K562 (cell line): Measurements from ENCODE around the gene GNS. TPM values are rescaled to one million over a fixed set of nuclear protein-coding genes. Genes with fewer than 3 reads are reported as not detected.

Experiments
- ATAC-seq: fragments of 200-7000 bp; cut with Tn5 transposase; 3 replicates; pipeline ENCODE4 v1.9.1; 2020; ENCODE audit warnings: moderate library complexity
- BruUV-seq: library from RNA; stranded (reverse); fragments of 400-500 nt; replicated peaks from 2 replicates; lab custom pipeline; 2021; lab: Mats Ljungman, UMichigan
- CTCF ChIA-PET: fragments of 300-600 bp; formaldehyde crosslinking; extraction: SDS; loops from one replicate; lab custom pipeline; 2021; ENCODE audit warnings: low intra/inter-chr PET ratio; lab: Yijun Ruan, JAX
- POLR2A ChIA-PET: fragments of 300-600, 350-650 bp; sonication (Branson Sonifier 250); formaldehyde crosslinking; extraction: SDS; loops from one replicate; lab custom pipeline; 2021; ENCODE audit warnings: antibody characterized with exemption, inconsistent platforms; lab: Yijun Ruan, JAX
- DNase-seq, 4 experiments: peaks; one replicate each; pipeline versions ENCODE4 v3.0.0 to v3.0.0-alpha.2; 2011 to 2018; ENCODE audit warnings: low spot score in 3 of 4, mixed read lengths in 3 of 4; ENCODE audit errors: extremely low read depth in 1 of 4
- FAIRE-seq: peaks from 2 replicates; lab custom pipeline; 2011; peaks lifted over from hg19 to GRCh38; lab: Jason Lieb, UNC
- H2AFZ ChIP-seq: 2 replicates; pipeline ENCODE4 v1.6.0; 2011; ENCODE audit warnings: low read depth, low read length, control low read depth, inconsistent platforms
- H3K27ac ChIP-seq: fragments of 200-600 bp; 3 replicates; pipeline ENCODE4 v1.8.0; 2011; ENCODE audit warnings: low read depth, mild to moderate bottlenecking, control low read depth, inconsistent platforms, low read length, moderate library complexity, mixed read lengths; ENCODE audit errors: extremely low read depth
- H3K27me3 ChIP-seq, 2 experiments: fragments of 300-600 bp in 1 of 2; 2 replicates in 1 of 2; 3 replicates in 1 of 2; pipeline versions ENCODE4 v1.6.0 to v1.8.0; 2011; ENCODE audit warnings: inconsistent platforms in 2 of 2, low read length in 2 of 2, mild to moderate bottlenecking in 1 of 2, mixed read lengths in 1 of 2, moderate library complexity in 1 of 2; ENCODE audit not compliant: control insufficient read depth in 2 of 2, insufficient read depth in 2 of 2
- H3K36me3 ChIP-seq: fragments of 300-600 bp; 3 replicates; pipeline ENCODE4 v1.8.0; 2011; ENCODE audit warnings: mild to moderate bottlenecking, low read length, inconsistent platforms; ENCODE audit not compliant: control insufficient read depth, insufficient read depth
- H3K4me1 ChIP-seq, 2 experiments: fragments of 200-600 bp in 1 of 2; replicated peaks in 1 of 2; 2 replicates in 1 of 2; 3 replicates in 1 of 2; pipeline versions ENCODE4 v1.5.1 to v1.8.0; 2011; ENCODE audit warnings: inconsistent platforms in 2 of 2, low read length in 2 of 2, mild to moderate bottlenecking in 1 of 2, mixed read lengths in 1 of 2, moderate library complexity in 1 of 2; ENCODE audit not compliant: control insufficient read depth in 2 of 2, insufficient read depth in 2 of 2
- H3K4me2 ChIP-seq: 2 replicates; pipeline ENCODE4 v1.6.1; 2011; ENCODE audit warnings: low read length, control low read depth, inconsistent platforms, mixed read lengths; ENCODE audit not compliant: insufficient read depth
- H3K4me3 ChIP-seq: fragments of 200-600 bp; sonication (generic), shearing (Covaris generic); 2 replicates; pipeline ENCODE4 v1.5.1; 2016; ENCODE audit warnings: control low read depth, inconsistent platforms
- H3K79me2 ChIP-seq: fragments of 200-600 bp; 3 replicates; pipeline ENCODE4 v1.8.0; 2011; ENCODE audit warnings: low read length, inconsistent platforms; ENCODE audit not compliant: control insufficient read depth, insufficient read depth
- H3K9ac ChIP-seq, 2 experiments: 2 replicates each; pipeline versions ENCODE4 v1.6.0 to v1.6.1; 2011; ENCODE audit warnings: low read depth in 2 of 2, low read length in 2 of 2, control low read depth in 1 of 2, inconsistent platforms in 1 of 2, mild to moderate bottlenecking in 1 of 2, mixed read lengths in 1 of 2; ENCODE audit not compliant: insufficient read depth in 1 of 2
- H3K9me1 ChIP-seq: one replicate; pipeline ENCODE4 v1.6.0; 2011; ENCODE audit warnings: inconsistent platforms, mild to moderate bottlenecking, low read length, moderate library complexity; ENCODE audit not compliant: control insufficient read depth, insufficient read depth
- H3K9me3 ChIP-seq: replicated peaks from 2 replicates; pipeline ENCODE4 v1.5.1; 2011; ENCODE audit warnings: low read depth, low read length, inconsistent platforms; ENCODE audit not compliant: control insufficient read depth, insufficient read depth
- H4K20me1 ChIP-seq: replicated peaks from 2 replicates; pipeline ENCODE4 v1.6.1; 2011; ENCODE audit warnings: low read length, inconsistent platforms, mixed read lengths; ENCODE audit not compliant: control insufficient read depth, insufficient read depth
- ARHGAP35 ChIP-seq: fragments of 450-650 bp; IDR thresholded peaks from 2 replicates; pipeline ENCODE4 v1.6.1; 2018; ENCODE audit not compliant: partially characterized antibody
- CC2D1A ChIP-seq: fragments of 450-650 bp; IDR thresholded peaks from 2 replicates; pipeline ENCODE4 v1.6.1; 2017; ENCODE audit warnings: mild to moderate bottlenecking
- ESRRB ChIP-seq: fragments of 250-450 bp; sonication (Bioruptor Pico); IDR thresholded peaks from 2 replicates; pipeline ENCODE4 v1.5.0; 2020; ENCODE audit warnings: mild to moderate bottlenecking, moderate library complexity, borderline replicate concordance
- GTF2A2 ChIP-seq: IDR thresholded peaks from 2 replicates; pipeline ENCODE4 v1.6.1; 2016; ENCODE audit warnings: mild to moderate bottlenecking, missing genetic modification characterization, missing compliant biosample characterization
- HMG20A ChIP-seq: fragments of 450-650 bp; formaldehyde crosslinking; conservative IDR thresholded peaks from 2 replicates; pipeline ENCODE4 v1.4.0; 2020; ENCODE audit warnings: mild to moderate bottlenecking, mixed read lengths
- ILK ChIP-seq: fragments of 450-650 bp; IDR thresholded peaks from 2 replicates; pipeline ENCODE4 v1.6.1; 2016; ENCODE audit warnings: missing genetic modification characterization, low read depth, mild to moderate bottlenecking, missing compliant biosample characterization, moderate library complexity, borderline replicate concordance
- NCOA2 ChIP-seq, 2 experiments: fragments of 450-650 bp; IDR thresholded peaks; 2 replicates each; pipeline ENCODE4 v1.6.1; 2018; ENCODE audit warnings: mild to moderate bottlenecking in 2 of 2, moderate library complexity in 1 of 2; ENCODE audit not compliant: partially characterized antibody in 2 of 2
- PHF8 ChIP-seq: fragments of 200-600 bp; sonication (generic); IDR thresholded peaks from 2 replicates; pipeline ENCODE4 v1.6.1; 2012; ENCODE audit warnings: mixed run types, mild to moderate bottlenecking, inconsistent platforms, low read length, moderate library complexity, borderline replicate concordance
- ZNF436 ChIP-seq: fragments of 250-450, 450-650 bp; sonication (Bioruptor Pico); formaldehyde crosslinking; IDR thresholded peaks from 2 replicates; pipeline ENCODE4 v1.7.0; 2020; ENCODE audit warnings: mild to moderate bottlenecking
- ZNF444 ChIP-seq: fragments of 250-450 bp; sonication (Bioruptor Pico); IDR thresholded peaks from 2 replicates; pipeline ENCODE4 v1.4.0; 2020; ENCODE audit warnings: mild to moderate bottlenecking, moderate library complexity
- WGBS: fragments of 100-300 bp; shearing (Covaris generic); methylation state at CpG from one replicate; pipeline ENCODE4 v1.1.6; 2016; ENCODE audit warnings: low coverage, mixed read lengths; ENCODE audit not compliant: insufficient coverage; ENCODE audit errors: missing lambda C conversion rate; 5-methylcytosine and 5-hydroxymethylcytosine counted together
- in situ Hi-C: fragments of 300-500 bp; cut with MboI; formaldehyde crosslinking; loops from 4 replicates; pipeline ENCODE4 v1.15.0; 2018; ENCODE audit warnings: inconsistent platforms, mixed read lengths
- intact Hi-C: fragments of 100-400 bp; cut with micrococcal nuclease; formaldehyde crosslinking; loops from 2 replicates; pipeline ENCODE4 v1.14.2; 2022
- polyA plus RNA-seq, 8 experiments: library from polyadenylated mRNA; depleted of rRNA in 4 of 8; stranded (reverse) in 5 of 8; unstranded in 3 of 8; fragments of >200 nt; fragmentation: Nextera tagmentation in 2 of 8; fragmentation: Illumina TruSeq in 1 of 8; extraction: Ambion mirVana in 2 of 8; extraction: Trizol in 1 of 8; gene quantifications; 2 replicates each; pipeline versions ENCODE4 v1.2.1 to v1.2.3, GENCODE V29; 2011 to 2014; ENCODE audit warnings: inconsistent platforms in 1 of 8, missing spikeins in 1 of 8
- total RNA-seq, 7 experiments: library from RNA; depleted of rRNA in 6 of 7; stranded (reverse); fragments of >200 nt in 6 of 7; fragmentation: Illumina TruSeq in 2 of 7; extraction: Trizol in 2 of 7; gene quantifications; 2 replicates each; pipeline versions ENCODE4 v1.2.1 to v1.2.3, GENCODE V29; 2011 to 2021; ENCODE audit warnings: low replicate concordance in 1 of 7
- TF ChIP-seq, protein P1 (sequence below), 3 experiments: fragments of 200-800 bp in 1 of 3; sonication (Bioruptor generic) in 1 of 3; sonication (generic) in 1 of 3; formaldehyde crosslinking in 1 of 3; IDR thresholded peaks; 2 replicates each; pipeline versions ENCODE4 v1.6.1 to v1.8.0; 2016 to 2022; ENCODE audit warnings: mild to moderate bottlenecking in 2 of 3, missing compliant biosample characterization in 2 of 3, missing genetic modification characterization in 2 of 3, missing genetic modification reagents in 1 of 3
- TF ChIP-seq, protein P2 (sequence below), 2 experiments: fragments of 150-350 bp in 1 of 2; IDR thresholded peaks; 2 replicates each; pipeline ENCODE4 v1.6.1; 2012 to 2016; ENCODE audit warnings: low read depth in 2 of 2, low read length in 2 of 2, mild to moderate bottlenecking in 1 of 2, moderate library complexity in 1 of 2

GNS gene
- total and polyA plus RNA-seq, 9 of the 15 experiments (the other 6 are each of a cell fraction or from before 2014, with no cell fraction given): 4.6 to 30.3 (median 18.9) TPM

DNA sequence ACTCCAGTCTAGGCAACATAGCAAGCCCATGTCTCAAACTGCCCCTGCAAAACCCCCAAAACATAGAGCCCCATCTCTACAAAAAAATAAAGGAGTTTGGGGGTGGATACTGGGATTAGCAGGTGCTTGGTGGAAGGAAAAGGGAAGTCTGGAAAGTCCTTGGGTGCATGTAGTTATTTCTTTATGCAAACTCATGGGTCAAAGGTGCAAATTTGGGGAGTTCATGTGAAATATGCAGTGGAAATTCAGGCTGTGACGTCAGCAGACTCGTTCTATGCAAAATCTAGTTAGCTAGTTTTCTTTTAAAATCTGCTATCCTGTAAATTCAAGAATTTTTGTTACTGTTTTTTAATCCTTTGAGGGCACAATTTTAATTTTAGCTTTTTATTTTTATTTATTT is 51.3 kb downstream of the GNS start (continued):
- no peak for TF ChIP-seq NCOA2 (IDR thresholded peaks at IDR 0.05; ENCODE audit: partially characterized antibody in 2 of 2)

DNA sequence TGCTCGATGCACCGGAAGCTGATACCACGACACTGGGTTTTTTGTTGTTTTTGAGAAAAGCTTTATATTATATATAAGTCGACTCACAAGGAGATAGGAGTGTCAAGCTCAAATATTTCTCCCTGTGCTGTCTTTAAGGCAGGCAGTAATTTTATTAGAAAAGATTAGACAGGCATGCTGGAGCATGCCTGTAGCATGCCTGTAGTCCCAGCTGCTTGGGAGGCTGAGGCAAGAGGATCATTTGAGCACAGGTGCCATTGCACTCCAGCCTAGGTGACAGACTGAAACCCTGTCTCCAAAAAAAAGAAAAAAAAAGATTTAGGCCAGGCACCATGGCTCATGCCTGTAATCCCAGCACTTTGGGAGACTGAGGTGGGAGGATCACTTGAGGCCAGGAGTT is 51.8 kb downstream of the GNS start:
- Histone ChIP-seq H3K4me1 (no peaks in the 10 kb centered on the region), H3K9ac (no peak overlapping the region), H3K9me1 (no peaks in the 10 kb centered on the region), H3K9me3 (no peaks in the 10 kb centered on the region), H3K4me3 (no peak overlapping the region), H3K79me2 (no peaks in the 10 kb centered on the region), H3K36me3 (0 out of 3 replicates have a peak, but pooled peaks cover under 1% of the 10 kb centered on the region), H3K27me3 (no peaks in the 10 kb centered on the region), H3K27ac (no peak overlapping the region), H4K20me1 (no peaks in the 10 kb centered on the region), H3K4me2 (no peak overlapping the region), H2AFZ (no peak overlapping the region)
- ChIA-PET POLR2A (interaction anchor here (1.2 to 1.7 kb wide), 2 partner anchors 9 to 13 kb away, joined by 4 to 6 read pairs; no protein-coding TSS in a partner anchor), CTCF (no interaction called here)
- FAIRE-seq (no peak), ATAC-seq (no peak), DNase-seq (no peak)
- intact Hi-C loops (no loop called here), in situ Hi-C loops (no loop called here)
- WGBS: 79% methylated on average over 4 of the region's 4 CpGs
- no TSS peak for BruUV-seq
- TF ChIP-seq, protein P1, sequence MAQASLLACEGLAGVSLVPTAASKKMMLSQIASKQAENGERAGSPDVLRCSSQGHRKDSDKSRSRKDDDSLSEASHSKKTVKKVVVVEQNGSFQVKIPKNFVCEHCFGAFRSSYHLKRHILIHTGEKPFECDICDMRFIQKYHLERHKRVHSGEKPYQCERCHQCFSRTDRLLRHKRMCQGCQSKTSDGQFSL (CRISPR knock-in tag; IDR thresholded peaks at IDR 0.05): no peak
- TF ChIP-seq, protein P1 (tag; IDR thresholded peaks at IDR 0.05): no peak
- no peak for TF ChIP-seq ZNF444 (CRISPR knock-in tag)
- TF ChIP-seq, protein P2, sequence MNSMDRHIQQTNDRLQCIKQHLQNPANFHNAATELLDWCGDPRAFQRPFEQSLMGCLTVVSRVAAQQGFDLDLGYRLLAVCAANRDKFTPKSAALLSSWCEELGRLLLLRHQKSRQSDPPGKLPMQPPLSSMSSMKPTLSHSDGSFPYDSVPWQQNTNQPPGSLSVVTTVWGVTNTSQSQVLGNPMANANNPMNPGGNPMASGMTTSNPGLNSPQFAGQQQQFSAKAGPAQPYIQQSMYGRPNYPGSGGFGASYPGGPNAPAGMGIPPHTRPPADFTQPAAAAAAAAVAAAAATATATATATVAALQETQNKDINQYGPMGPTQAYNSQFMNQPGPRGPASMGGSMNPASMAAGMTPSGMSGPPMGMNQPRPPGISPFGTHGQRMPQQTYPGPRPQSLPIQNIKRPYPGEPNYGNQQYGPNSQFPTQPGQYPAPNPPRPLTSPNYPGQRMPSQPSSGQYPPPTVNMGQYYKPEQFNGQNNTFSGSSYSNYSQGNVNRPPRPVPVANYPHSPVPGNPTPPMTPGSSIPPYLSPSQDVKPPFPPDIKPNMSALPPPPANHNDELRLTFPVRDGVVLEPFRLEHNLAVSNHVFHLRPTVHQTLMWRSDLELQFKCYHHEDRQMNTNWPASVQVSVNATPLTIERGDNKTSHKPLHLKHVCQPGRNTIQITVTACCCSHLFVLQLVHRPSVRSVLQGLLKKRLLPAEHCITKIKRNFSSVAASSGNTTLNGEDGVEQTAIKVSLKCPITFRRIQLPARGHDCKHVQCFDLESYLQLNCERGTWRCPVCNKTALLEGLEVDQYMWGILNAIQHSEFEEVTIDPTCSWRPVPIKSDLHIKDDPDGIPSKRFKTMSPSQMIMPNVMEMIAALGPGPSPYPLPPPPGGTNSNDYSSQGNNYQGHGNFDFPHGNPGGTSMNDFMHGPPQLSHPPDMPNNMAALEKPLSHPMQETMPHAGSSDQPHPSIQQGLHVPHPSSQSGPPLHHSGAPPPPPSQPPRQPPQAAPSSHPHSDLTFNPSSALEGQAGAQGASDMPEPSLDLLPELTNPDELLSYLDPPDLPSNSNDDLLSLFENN (IDR thresholded peaks at IDR 0.05; ENCODE audit: low read depth in 2 of 2, low read length in 2 of 2): no peak
- no peak for TF ChIP-seq CC2D1A
- TF ChIP-seq ZNF436 (CRISPR knock-in tag): no peak
- no peak for TF ChIP-seq ESRRB (CRISPR knock-in tag)
- no peak for TF ChIP-seq PHF8
- TF ChIP-seq HMG20A (CRISPR knock-in tag): no peak
- TF ChIP-seq ARHGAP35: no peak
- TF ChIP-seq GTF2A2 (tag): no peak
- no peak for TF ChIP-seq ILK (tag)
